ENCODE data around the gene PHLDA3.

The PHLDA3 gene

DNA sequence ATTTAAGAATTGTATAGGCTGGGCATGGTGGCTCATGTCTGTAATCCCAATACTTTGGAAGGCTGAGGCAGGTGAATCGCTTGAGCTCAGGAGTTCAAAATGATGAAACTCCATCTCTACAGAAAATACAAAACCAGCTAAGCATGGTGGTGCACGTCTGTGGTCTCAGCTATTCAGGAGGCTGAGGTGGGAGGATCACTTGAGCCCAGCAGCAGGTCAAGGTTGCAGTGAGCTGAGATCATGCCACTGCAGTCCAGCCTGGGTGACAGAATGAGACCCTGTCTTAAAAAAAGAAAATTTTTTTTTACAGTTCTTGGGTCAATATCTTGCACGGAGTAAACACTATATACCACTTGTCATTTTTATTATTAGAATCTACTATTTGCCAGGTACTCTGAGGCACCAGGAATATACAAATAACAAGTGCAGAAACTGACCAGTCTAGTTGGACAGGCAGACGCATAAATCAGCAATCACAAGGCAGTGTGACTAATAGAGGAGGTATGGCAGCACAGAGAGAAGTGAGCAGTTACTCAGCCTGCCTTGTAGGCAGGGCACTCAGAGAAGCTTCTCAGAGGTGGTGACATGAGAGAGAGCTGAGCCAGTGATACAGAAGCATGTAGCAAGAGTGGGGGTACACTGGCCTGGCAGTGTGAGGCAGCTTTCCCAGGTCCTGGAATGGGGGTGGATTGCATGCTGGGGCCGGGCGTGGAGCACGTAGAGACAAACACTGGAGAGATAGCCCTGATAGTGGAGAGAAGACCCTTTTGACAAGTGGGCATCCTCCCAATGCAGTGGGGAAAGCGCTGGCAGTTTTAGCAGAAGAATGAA is 8.0 kb downstream of the PHLDA3 start:
- no peak overlapping the region for H2AFZ ChIP-seq (ENCODE audit: low read depth, low read length, severe bottlenecking)
- no peaks in the 10 kb centered on the region for H3K9me2 ChIP-seq (replicated peaks; ENCODE audit: insufficient read depth, low read length)
- H3K27ac ChIP-seq (ENCODE audit: low read depth, low read length), result no peak overlapping the region
- H3K79me2 ChIP-seq (ENCODE audit: insufficient read depth, low read length), result no peaks in the 10 kb centered on the region
- H3K27me3 ChIP-seq (ENCODE audit: low read length), result no peaks in the 10 kb centered on the region
- no peak overlapping the region for H3K9ac ChIP-seq (ENCODE audit: low read length)
- H4K20me1 ChIP-seq (ENCODE audit: low read depth, low read length), result no peaks in the 10 kb centered on the region
- no peaks in the 10 kb centered on the region for H3F3A ChIP-seq (ENCODE audit: insufficient read depth)
- TF ChIP-seq EZH2phosphoT487 (conservative IDR thresholded peaks at IDR 0.05; ENCODE audit: low read length) (no peak), CTCF (IDR thresholded peaks at IDR 0.05; ENCODE audit: insufficient read depth, low read length, poor library complexity, severe bottlenecking) (no peak)
- H3K4me2 ChIP-seq (ENCODE audit: low read depth, low read length, poor library complexity, severe bottlenecking), result no peak overlapping the region
- H3K9me3 ChIP-seq (ENCODE audit: insufficient read depth, low read length), result no peaks in the 10 kb centered on the region
- no peak overlapping the region for H3K4me3 ChIP-seq (ENCODE audit: insufficient read depth, low read length, poor library complexity, severe bottlenecking)
- H3K36me3 ChIP-seq (ENCODE audit: low read length), result no peaks in the 10 kb centered on the region

DNA sequence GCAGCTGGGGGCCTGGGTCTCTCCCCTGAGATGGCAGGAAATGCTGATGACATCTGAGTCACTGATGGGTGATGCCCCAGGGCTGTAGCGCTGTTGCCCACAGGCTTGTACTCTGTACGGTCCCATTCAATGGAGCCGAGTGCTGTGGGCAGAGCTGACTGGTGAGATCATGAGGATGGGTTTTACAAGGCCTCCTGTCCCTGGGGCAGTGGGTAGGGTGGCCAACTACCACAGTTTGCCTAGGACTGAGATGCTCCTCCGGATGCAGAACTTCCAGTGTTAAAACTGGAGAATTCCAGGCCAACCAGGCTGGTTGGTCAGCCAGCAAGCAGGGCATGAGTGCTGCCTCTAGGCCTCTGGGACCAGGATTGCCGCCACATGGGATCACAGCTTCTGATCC is 9.2 kb downstream of the PHLDA3 start:
- Histone ChIP-seq H3F3A (ENCODE audit: insufficient read depth) (no peaks in the 10 kb centered on the region), H2AFZ (ENCODE audit: low read depth, low read length, severe bottlenecking) (no peak overlapping the region), H3K36me3 (ENCODE audit: low read length) (no peaks in the 10 kb centered on the region), H3K9ac (ENCODE audit: low read length) (no peak overlapping the region), H3K79me2 (ENCODE audit: insufficient read depth, low read length) (no peaks in the 10 kb centered on the region), H3K27me3 (ENCODE audit: low read length) (no peaks in the 10 kb centered on the region), H4K20me1 (ENCODE audit: low read depth, low read length) (no peaks in the 10 kb centered on the region), H3K27ac (ENCODE audit: low read depth, low read length) (no peak overlapping the region), H3K9me2 (replicated peaks; ENCODE audit: insufficient read depth, low read length) (no peaks in the 10 kb centered on the region), H3K9me3 (ENCODE audit: insufficient read depth, low read length) (no peaks in the 10 kb centered on the region), H3K4me2 (ENCODE audit: low read depth, low read length, poor library complexity, severe bottlenecking) (no peak overlapping the region), H3K4me3 (ENCODE audit: insufficient read depth, low read length, poor library complexity, severe bottlenecking) (no peak overlapping the region)
- no peak for TF ChIP-seq CTCF (IDR thresholded peaks at IDR 0.05; ENCODE audit: insufficient read depth, low read length, poor library complexity, severe bottlenecking)

DNA sequence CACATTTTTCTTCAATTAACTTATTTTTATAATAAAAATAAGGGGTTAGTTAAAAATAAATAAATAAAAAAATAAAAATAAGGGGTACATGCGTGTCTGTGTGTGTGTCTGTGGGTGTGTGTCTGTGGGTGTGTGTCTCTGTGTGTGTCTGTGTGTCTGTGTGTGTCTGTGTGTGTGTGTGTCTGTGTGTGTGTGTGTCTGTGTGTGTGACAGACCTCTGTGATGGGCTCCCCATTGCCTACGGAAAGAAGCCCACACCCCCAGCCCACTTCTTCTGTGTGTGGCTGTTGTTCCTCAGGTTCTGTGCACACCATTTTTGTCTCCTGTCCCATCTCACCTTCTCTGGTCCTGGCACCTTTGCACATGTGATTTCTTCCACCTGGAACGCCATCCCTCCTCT is 9.9 kb downstream of the PHLDA3 start:
- no peaks in the 10 kb centered on the region for H4K20me1 ChIP-seq (ENCODE audit: low read depth, low read length)
- H3F3A ChIP-seq (ENCODE audit: insufficient read depth), result no peaks in the 10 kb centered on the region
- H3K9me3 ChIP-seq (ENCODE audit: insufficient read depth, low read length), result no peaks in the 10 kb centered on the region
- no peaks in the 10 kb centered on the region for H3K79me2 ChIP-seq (ENCODE audit: insufficient read depth, low read length)
- H3K4me2 ChIP-seq (ENCODE audit: low read depth, low read length, poor library complexity, severe bottlenecking), result no peak overlapping the region
- H2AFZ ChIP-seq (ENCODE audit: low read depth, low read length, severe bottlenecking), result no peak overlapping the region
- no peak overlapping the region for H3K9ac ChIP-seq (ENCODE audit: low read length)
- no peaks in the 10 kb centered on the region for H3K9me2 ChIP-seq (replicated peaks; ENCODE audit: insufficient read depth, low read length)
- no peak overlapping the region for H3K27ac ChIP-seq (ENCODE audit: low read depth, low read length)
- H3K27me3 ChIP-seq (ENCODE audit: low read length), result no peaks in the 10 kb centered on the region
- no peak for TF ChIP-seq CTCF (IDR thresholded peaks at IDR 0.05; ENCODE audit: insufficient read depth, low read length, poor library complexity, severe bottlenecking)
- TF ChIP-seq EZH2phosphoT487 (conservative IDR thresholded peaks at IDR 0.05; ENCODE audit: low read length), result no peak
- H3K4me3 ChIP-seq (ENCODE audit: insufficient read depth, low read length, poor library complexity, severe bottlenecking), result no peak overlapping the region
- no peaks in the 10 kb centered on the region for H3K36me3 ChIP-seq (ENCODE audit: low read length)

All from SU-DHL-6 (cell line).